ENCODE measurements around the gene RBCK1. TPM values are rescaled to one million over a fixed set of nuclear protein-coding genes. Genes with fewer than 3 reads are reported as not detected.

Gene RBCK1
- total RNA-seq, 1 donor from 2014 or later: 100 TPM

DNA sequence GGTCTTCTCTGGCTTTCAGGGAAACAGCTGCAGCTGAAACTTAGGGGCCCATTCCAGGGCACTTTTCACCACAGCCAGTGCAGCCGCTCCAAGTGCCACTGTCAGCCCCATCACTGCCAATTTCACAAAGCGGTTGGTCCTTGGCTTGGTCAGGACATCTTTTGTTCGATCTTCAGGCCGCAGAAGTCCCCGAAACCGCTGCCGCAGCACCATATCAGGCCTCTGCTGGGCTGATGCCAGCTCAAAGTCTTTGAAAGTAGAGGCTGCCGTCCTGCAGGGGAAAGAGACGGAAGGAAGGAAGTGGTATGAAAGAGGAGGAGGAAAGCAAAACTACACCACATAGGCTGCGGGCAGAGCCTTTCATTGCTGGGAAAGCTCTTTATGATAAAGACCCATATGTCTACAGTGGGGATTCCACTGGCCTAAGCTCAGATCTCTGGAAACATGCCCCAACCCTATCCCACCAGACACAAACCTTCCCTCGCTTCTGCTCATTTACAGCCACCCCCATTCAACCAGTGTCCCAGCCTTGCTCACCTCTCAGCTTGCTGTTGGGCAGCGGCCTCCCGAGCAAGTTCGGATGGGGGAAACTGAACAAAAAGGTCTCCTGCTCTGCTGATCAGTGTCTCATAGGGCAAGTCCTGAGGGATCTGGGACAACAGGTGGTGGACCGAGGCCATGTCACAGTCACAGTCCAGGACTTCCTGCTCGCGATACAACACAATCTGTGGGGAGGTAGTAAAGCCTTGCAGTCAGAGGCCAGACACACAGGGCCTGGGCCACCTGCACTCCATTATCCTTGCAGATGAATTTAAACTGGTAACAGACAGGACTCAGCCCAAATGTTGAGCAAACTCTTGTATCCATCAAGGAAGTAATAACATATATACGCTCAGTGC, 30.7 kb downstream of the RBCK1 start:
- no peaks in the 10 kb centered on the region for H3K27me3 Mint-ChIP-seq
- ChIA-PET CTCF (interaction anchor here (0.8 to 1.0 kb wide), 2 partner anchors 25 to 26 kb away, joined by 3 read pairs; no protein-coding TSS in a partner anchor), POLR2A (interaction anchor here (0.6 kb wide), 1 partner anchor 80 kb away, joined by 5 read pairs; no protein-coding TSS in a partner anchor)
- ATAC-seq (ENCODE audit: low read depth) (peak; percentile 41), DNase-seq (no peak)
- H3K4me3 Mint-ChIP-seq: peak overlapping the region; percentile 67
- intact Hi-C loops (cut with micrococcal nuclease): loop anchor here (2.0 kb wide), 2 partner anchors 24 to 58 kb away; partner anchors contain the start of genes TBC1D20 and TRIB3
- peaks cover 76% of the 10 kb centered on the region for H3K36me3 Mint-ChIP-seq (ENCODE audit: low read depth)
- TF ChIP-seq CTCF (IDR thresholded peaks at IDR 0.05): no peak
- peak overlapping the region; percentile 82 for H3K27ac Mint-ChIP-seq
- peaks cover 49% of the 10 kb centered on the region for H3K4me1 Mint-ChIP-seq
- H3K9me3 Mint-ChIP-seq: no peaks in the 10 kb centered on the region

DNA sequence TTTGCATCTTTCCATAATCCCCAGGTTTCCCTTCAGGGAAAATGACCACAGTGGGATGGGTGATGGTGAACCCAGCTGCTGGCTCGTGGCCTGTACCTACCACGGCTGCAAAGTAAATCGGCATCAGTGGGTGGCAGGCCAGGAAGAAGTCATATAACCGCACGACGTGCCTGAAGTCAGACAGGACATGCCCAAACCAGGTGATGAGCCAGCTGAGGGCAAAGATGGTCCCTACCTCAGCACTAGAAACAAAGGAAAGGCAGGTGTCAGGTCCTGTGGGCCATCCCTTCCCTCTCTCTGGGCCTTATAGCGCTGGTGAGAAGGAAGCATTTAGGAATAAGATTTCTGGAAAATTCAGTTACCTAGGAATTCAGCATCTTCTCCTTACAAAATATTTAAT, 32.0 kb downstream of the RBCK1 start:
- no peak for TF ChIP-seq CTCF (IDR thresholded peaks at IDR 0.05)
- intact Hi-C loops (cut with micrococcal nuclease): no loop called here
- DNase-seq (no peak), ATAC-seq (ENCODE audit: low read depth) (no peak)
- ChIA-PET POLR2A (interaction anchor here (0.6 kb wide), 1 partner anchor 36 kb away, joined by 3 read pairs; no protein-coding TSS in a partner anchor), CTCF (no interaction called here)
- no peak overlapping the region for H3K27ac Mint-ChIP-seq
- H3K9me3 Mint-ChIP-seq: no peaks in the 10 kb centered on the region
- peaks cover 37% of the 10 kb centered on the region for H3K4me1 Mint-ChIP-seq
- H3K4me3 Mint-ChIP-seq: no peak overlapping the region
- H3K27me3 Mint-ChIP-seq: no peaks in the 10 kb centered on the region
- H3K36me3 Mint-ChIP-seq (ENCODE audit: low read depth): peaks cover 82% of the 10 kb centered on the region

DNA sequence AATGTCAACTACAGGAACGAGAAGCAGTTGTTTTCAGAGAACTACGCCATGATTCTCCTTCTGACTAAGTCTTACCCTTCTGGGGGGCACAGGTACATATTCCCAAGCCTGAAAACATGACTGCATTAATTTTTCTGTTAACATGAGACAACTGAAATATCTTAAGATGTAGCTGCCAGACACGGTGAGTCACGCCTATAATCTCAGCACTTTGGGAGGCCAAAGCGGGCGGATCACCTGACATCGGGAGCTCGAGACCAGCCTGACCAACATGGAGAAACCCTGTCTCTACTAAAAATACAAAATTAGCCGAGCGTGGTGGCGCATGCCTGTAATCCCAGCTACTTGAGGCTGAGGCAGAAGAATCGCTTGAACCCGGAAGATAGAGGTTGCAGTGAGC, 32.5 kb downstream of the RBCK1 start:
- Mint-ChIP-seq H3K27ac (no peak overlapping the region), H3K27me3 (no peaks in the 10 kb centered on the region), H3K9me3 (no peaks in the 10 kb centered on the region), H3K36me3 (ENCODE audit: low read depth) (peaks cover 82% of the 10 kb centered on the region), H3K4me3 (no peak overlapping the region), H3K4me1 (peaks cover 33% of the 10 kb centered on the region)
- ATAC-seq (ENCODE audit: low read depth) (no peak), DNase-seq (no peak)
- intact Hi-C loops (cut with micrococcal nuclease): no loop called here
- POLR2A ChIA-PET: interaction anchor here (0.6 kb wide), 1 partner anchor 36 kb away, joined by 3 read pairs; no protein-coding TSS in a partner anchor
- TF ChIP-seq CTCF (IDR thresholded peaks at IDR 0.05): no peak
- CTCF ChIA-PET: no interaction called here

- CTCF ChIA-PET: no interaction called here
- POLR2A ChIA-PET: no interaction called here
- intact Hi-C loops (cut with micrococcal nuclease): no loop called here
- Mint-ChIP-seq H3K4me1 (peaks cover 18% of the 10 kb centered on the region), H3K9me3 (no peaks in the 10 kb centered on the region), H3K4me3 (no peak overlapping the region), H3K27me3 (no peaks in the 10 kb centered on the region), H3K36me3 (ENCODE audit: low read depth) (peaks cover 77% of the 10 kb centered on the region), H3K27ac (no peak overlapping the region)
- no peak for ATAC-seq (ENCODE audit: low read depth)
- no peak for TF ChIP-seq CTCF (IDR thresholded peaks at IDR 0.05)
- no peak for DNase-seq
Measured at GRCh38 chr20:443223-443775, 35.2 kb downstream of the RBCK1 start.

- Mint-ChIP-seq H3K9me3 (no peaks in the 10 kb centered on the region), H3K27ac (no peak overlapping the region), H3K4me3 (no peak overlapping the region), H3K27me3 (no peaks in the 10 kb centered on the region), H3K4me1 (peaks cover 10% of the 10 kb centered on the region), H3K36me3 (ENCODE audit: low read depth) (peaks cover 72% of the 10 kb centered on the region)
- no peak for TF ChIP-seq CTCF (IDR thresholded peaks at IDR 0.05)
- intact Hi-C loops (cut with micrococcal nuclease): no loop called here
- no peak for DNase-seq
- ChIA-PET POLR2A (no interaction called here), CTCF (no interaction called here)
- ATAC-seq (ENCODE audit: low read depth): no peak
Measured at GRCh38 chr20:444117-444516, 36.0 kb downstream of the RBCK1 start.

Measured in activated B cell treated with CpG ODN at 0.5 μM for 24 hours (primary cell).